GM12801 (cell line): ENCODE results near the gene FLRT2.

ENCODE experiments used
- TF ChIP-seq, protein P1 (sequence below): IDR thresholded peaks from one replicate; pipeline ENCODE4 v1.5.1; 2011; ENCODE audit warnings: control low read depth; ENCODE audit not compliant: insufficient read length; ENCODE audit errors: extremely low read depth

The FLRT2 gene

DNA sequence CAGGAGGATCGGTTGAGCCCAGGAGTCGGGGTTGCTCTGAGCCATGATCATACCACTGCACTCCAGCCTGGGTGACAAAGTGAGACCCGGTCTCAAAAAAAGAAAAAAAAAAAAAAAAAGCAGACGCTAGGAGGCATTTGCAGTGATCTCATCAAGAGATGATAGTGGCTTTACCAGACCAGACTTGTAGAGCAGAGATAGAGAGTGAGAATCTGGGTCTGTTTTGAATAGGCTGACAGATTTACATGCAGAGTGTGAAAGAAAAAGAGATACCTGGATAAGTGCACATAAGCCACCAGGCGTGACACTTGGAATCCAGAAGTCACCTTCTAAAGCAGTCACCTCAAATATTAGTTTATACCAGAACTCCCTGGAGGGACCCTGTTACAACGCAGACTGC lies 21.1 kb upstream of the FLRT2 start:
- TF ChIP-seq, protein P1, sequence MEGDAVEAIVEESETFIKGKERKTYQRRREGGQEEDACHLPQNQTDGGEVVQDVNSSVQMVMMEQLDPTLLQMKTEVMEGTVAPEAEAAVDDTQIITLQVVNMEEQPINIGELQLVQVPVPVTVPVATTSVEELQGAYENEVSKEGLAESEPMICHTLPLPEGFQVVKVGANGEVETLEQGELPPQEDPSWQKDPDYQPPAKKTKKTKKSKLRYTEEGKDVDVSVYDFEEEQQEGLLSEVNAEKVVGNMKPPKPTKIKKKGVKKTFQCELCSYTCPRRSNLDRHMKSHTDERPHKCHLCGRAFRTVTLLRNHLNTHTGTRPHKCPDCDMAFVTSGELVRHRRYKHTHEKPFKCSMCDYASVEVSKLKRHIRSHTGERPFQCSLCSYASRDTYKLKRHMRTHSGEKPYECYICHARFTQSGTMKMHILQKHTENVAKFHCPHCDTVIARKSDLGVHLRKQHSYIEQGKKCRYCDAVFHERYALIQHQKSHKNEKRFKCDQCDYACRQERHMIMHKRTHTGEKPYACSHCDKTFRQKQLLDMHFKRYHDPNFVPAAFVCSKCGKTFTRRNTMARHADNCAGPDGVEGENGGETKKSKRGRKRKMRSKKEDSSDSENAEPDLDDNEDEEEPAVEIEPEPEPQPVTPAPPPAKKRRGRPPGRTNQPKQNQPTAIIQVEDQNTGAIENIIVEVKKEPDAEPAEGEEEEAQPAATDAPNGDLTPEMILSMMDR, result no peak

DNA sequence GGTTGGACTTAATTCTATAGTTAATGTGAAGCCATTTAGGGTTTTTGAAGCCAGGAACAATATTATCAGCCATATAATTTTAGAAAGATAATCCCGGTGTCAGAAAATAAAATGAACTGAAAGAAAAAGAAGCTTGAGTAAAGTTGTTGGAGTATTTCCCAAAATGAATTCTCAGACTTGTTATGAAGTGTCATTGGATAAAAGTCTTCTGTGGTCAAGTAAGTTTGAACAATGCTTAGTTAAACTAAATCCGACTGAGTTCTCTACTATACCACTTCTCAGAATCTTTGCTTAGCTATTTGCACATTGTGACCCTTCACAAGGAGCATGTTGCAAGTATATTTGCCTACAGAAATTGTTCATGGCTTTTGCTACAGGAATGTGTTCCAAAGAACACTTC lies 17.5 kb upstream of the FLRT2 start:
- TF ChIP-seq, protein P1, result no peak

DNA sequence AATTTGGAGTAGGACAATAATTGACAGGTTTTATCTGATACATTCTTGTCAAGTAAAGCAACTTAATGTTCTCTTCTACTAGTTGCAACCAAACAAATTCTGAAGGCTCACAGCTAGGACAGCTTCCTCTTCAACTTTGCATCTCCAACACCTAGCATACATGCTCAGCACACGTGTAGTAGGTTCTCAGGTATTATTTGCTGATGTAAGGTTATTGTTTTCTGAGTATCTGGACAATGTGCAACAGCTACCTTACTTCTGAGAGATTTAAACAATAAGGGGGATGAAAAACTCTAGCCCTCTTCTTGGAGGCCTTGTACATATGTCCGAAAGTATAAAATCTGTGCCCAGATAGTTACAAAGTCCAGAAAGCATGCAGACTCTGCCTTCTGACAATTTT lies 15.5 kb upstream of the FLRT2 start:
- TF ChIP-seq, protein P1, result no peak

DNA sequence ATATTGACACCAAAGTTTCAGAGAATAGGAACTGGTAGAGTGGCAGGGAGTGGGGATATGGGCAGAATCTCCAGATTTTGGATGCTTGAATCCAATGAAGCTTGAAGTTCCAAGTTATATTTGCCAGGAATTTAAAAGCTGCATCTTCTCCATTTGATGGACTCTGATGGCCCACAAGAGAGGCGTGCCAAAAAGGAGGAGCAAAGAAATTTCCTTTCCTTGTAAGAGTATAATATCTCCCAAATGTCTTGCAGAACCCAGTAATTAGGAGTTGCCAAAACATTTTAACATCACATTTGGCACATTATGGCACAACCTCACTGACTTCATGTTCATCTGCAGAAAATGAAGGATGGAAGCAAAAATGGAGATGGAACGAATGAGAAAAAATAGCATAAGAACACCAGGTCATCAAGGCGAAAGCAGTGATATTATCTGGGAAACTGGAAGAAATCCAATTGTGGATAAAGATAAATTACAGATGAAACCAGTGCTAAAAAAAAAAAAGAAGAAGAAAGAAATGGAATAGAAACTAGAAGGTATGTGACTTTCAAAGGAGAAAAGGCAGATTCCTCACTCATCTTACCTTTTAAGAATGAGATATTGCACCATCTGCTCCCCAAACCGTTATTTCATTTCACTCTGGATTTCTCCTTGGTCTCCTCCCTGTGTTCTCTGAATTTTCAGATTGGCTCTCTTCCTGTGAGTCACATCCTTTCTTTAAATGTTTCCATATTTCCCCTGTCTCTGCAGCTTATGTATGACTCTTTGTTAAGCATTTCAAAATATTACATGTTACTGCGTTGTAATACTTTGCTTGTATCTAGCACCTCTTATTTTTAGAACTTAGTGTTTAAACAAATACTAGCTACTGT lies 13.5 kb upstream of the FLRT2 start:
- TF ChIP-seq, protein P1, result no peak

DNA sequence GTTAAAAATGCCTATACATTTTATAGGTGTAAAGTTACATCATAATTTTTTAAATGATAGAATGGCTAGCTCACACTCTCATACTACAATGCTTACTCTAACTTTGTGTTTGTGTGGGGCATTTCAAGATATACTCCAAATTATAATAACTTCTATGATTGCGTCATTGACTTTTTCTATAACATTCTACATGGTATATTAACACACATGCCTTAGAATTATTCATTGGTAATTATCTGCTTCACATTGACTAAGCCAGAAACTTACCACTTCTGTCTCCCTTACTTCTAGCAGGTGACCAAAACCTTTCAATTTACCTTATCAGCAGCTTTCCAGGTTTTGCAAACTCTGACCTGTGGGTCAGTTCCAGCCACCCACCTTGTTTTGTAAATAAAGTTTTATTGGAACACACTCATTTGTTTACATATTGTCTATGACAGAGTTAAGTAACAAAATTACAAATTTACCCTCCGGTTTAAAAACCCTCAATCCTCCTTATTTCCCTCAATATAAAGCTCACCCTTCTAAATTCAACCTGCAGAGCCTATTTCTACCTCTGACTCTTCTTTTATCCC lies 12.7 kb upstream of the FLRT2 start:
- TF ChIP-seq, protein P1, result no peak

DNA sequence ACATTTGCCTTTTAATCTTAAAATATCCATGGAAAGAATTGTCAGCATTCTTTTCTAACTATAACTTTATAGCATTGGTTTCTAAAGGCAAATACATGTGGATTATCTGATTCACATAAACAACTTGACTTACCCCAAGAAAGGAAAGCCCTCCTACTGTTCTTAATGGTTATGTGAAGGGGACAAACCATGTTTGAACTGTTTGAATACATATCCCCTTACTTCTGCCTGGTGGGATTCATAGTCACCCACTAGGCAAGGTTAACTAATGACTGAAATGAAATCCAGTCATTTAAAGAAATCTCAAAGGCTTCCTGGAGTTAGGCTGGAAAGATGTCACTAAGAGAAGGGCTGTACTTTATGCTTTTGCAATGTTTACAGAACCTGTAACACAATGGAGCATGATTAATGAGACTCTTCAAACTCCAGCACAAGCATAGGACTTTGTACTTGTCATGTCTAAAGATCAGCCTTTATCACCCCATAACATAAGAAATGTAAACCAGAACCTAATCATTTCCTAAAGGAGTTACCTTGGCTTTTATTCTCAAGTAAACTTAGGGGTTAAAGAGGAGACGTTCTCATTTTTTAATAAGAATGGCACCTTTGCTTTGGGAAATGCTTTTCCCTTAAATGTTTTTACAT lies 10.2 kb upstream of the FLRT2 start:
- TF ChIP-seq, protein P1, result no peak

DNA sequence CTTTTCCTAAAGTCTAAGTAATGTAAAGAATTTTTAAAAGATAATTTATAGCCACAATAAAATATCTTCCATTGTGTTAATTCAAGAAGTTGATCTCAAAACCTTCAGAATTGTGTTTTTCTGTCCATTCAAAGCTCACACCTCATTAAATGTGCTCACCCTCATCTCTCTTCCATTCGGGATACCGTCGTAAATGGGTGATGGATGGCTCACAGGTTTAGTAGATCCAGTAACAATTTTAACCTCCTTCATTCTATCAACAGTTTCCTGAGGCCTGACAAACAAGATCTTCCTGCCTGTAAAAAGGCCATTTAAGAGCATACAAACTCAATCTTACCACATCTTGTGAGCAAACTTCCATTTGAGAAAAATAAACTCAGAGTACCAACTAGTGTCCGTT lies 9.4 kb upstream of the FLRT2 start:
- TF ChIP-seq, protein P1, result no peak
